Thoracic aorta (tissue), 2 donors: Measurements from ENCODE around the gene SHCBP1L. TPM values are rescaled to one million over a fixed set of nuclear protein-coding genes. Genes with fewer than 3 reads are reported as not detected.
"Not testable (repeated sequence)": the region's sequence is repeated elsewhere in the genome, so short reads cannot be mapped to it uniquely, and the experiment has no call there.

ENCODE experiments used
- ATAC-seq: fragments of 150-250 bp; one replicate; pipeline ENCODE4 v1.8.0; 2017; ENCODE audit warnings: low read depth; ENCODE audit not compliant: insufficient number of reproducible peaks, low FRiP score
- DNase-seq: peaks from one replicate; pipeline ENCODE4 v3.0.0-alpha.2; 2020; ENCODE audit warnings: low spot score
- H3K27ac ChIP-seq, 2 donors: fragments of 200-600 bp; sonication (generic); 1 replicate in 1 of 2; 2 replicates in 1 of 2; pipeline ENCODE4 v1.5.1; 2016; ENCODE audit warnings: mild to moderate bottlenecking in 2 of 2, moderate library complexity in 2 of 2
- H3K27me3 ChIP-seq: fragments of 200-600 bp; sonication (generic); replicated peaks from 2 replicates; pipeline ENCODE4 v1.6.0; 2016; ENCODE audit warnings: mild to moderate bottlenecking; ENCODE audit not compliant: insufficient read depth
- H3K36me3 ChIP-seq: fragments of 200-600 bp; sonication (generic); one replicate; pipeline ENCODE4 v1.5.1; 2016
- H3K4me1 ChIP-seq, 2 donors: fragments of 200-600 bp; sonication (generic); 1 replicate in 1 of 2; 2 replicates in 1 of 2; pipeline versions ENCODE4 v1.5.1 to v1.6.0; 2016; ENCODE audit warnings: low read depth in 2 of 2, mild to moderate bottlenecking in 1 of 2; ENCODE audit not compliant: control insufficient read depth in 1 of 2
- H3K4me3 ChIP-seq: fragments of 200-600 bp; sonication (generic); 2 replicates; pipeline ENCODE4 v1.5.1; 2016; ENCODE audit warnings: mild to moderate bottlenecking
- H3K9me3 ChIP-seq: fragments of 200-600 bp; sonication (generic); 2 replicates; pipeline ENCODE4 v1.5.1; 2016
- CTCF ChIP-seq: fragments of 200-600 bp; sonication (generic); IDR thresholded peaks from one replicate; pipeline ENCODE4 v1.5.1; 2019; ENCODE audit warnings: antibody characterized with exemption
- total RNA-seq, 2 donors: library from RNA; depleted of rRNA; stranded (reverse); fragments of >200 nt; gene quantifications; one replicate each; pipeline versions ENCODE4 v1.1.0 to v1.2.3, GENCODE V29; 2016

SHCBP1L gene
- total RNA-seq, 2 donors from 2014 or later = not detected

- no peaks in the 10 kb centered on the region for H3K27me3 ChIP-seq
- ATAC-seq = no peak
- H3K4me3 ChIP-seq = no peak overlapping the region
- no peak for TF ChIP-seq CTCF
- no peak for DNase-seq
- peaks cover 9% of the 10 kb centered on the region for H3K9me3 ChIP-seq
- no peak overlapping the region for H3K27ac ChIP-seq
- H3K36me3 ChIP-seq = no peaks in the 10 kb centered on the region
- H3K4me1 ChIP-seq = no peaks in the 10 kb centered on the region
Measured at GRCh38 chr1:182910143-182910542, 42.8 kb downstream of the SHCBP1L start.

GRCh38 chr1:182909578-182909977 is 43.4 kb downstream of the SHCBP1L start:
- TF ChIP-seq CTCF = no peak
- Histone ChIP-seq H3K27ac (no peak overlapping the region), H3K4me1 (no peaks in the 10 kb centered on the region), H3K4me3 (no peak overlapping the region), H3K27me3 (no peaks in the 10 kb centered on the region), H3K36me3 (no peaks in the 10 kb centered on the region), H3K9me3 (peaks cover 9% of the 10 kb centered on the region)
- no peak for ATAC-seq
- DNase-seq = no peak

- no peak overlapping the region for H3K4me3 ChIP-seq
- ATAC-seq = no peak
- no peaks in the 10 kb centered on the region for H3K9me3 ChIP-seq
- H3K4me1 ChIP-seq = no peaks in the 10 kb centered on the region
- no peak for DNase-seq
- H3K36me3 ChIP-seq = no peaks in the 10 kb centered on the region
- TF ChIP-seq CTCF = no peak
- H3K27ac ChIP-seq = no peak overlapping the region
- no peaks in the 10 kb centered on the region for H3K27me3 ChIP-seq
Measured at GRCh38 chr1:182905321-182905720, 47.6 kb downstream of the SHCBP1L start.

GRCh38 chr1:182901946-182902345 is 51.0 kb downstream of the SHCBP1L start:
- not testable (repeated sequence) for ATAC-seq, DNase-seq

GRCh38 chr1:182897696-182898095 is 55.3 kb downstream of the SHCBP1L start:
- no peaks in the 10 kb centered on the region for H3K9me3 ChIP-seq
- TF ChIP-seq CTCF = no peak
- no peak for ATAC-seq

More at GRCh38 chr1:182901946-182902345, 51.0 kb downstream of the SHCBP1L start:
- not testable (repeated sequence) for H3K27me3 ChIP-seq, H3K4me3 ChIP-seq, H3K36me3 ChIP-seq, H3K4me1 ChIP-seq, H3K9me3 ChIP-seq, H3K27ac ChIP-seq

GRCh38 chr1:182890927-182891610 is 61.9 kb downstream of the SHCBP1L start:
- no peak overlapping the region for H3K27ac ChIP-seq
- H3K9me3 ChIP-seq = no peaks in the 10 kb centered on the region
- H3K4me3 ChIP-seq = no peak overlapping the region
- no peak for TF ChIP-seq CTCF
- no peak for ATAC-seq
- peaks cover 18% of the 10 kb centered on the region for H3K36me3 ChIP-seq
- no peaks in the 10 kb centered on the region for H3K27me3 ChIP-seq
- no peak for DNase-seq
- no peaks in the 10 kb centered on the region for H3K4me1 ChIP-seq

More at GRCh38 chr1:182897696-182898095, 55.3 kb downstream of the SHCBP1L start:
- H3K4me3 ChIP-seq = no peak overlapping the region
- no peak overlapping the region for H3K27ac ChIP-seq
- H3K4me1 ChIP-seq = no peaks in the 10 kb centered on the region
- no peak for DNase-seq
- no peaks in the 10 kb centered on the region for H3K27me3 ChIP-seq
- H3K36me3 ChIP-seq = no peaks in the 10 kb centered on the region
